Measurements from ENCODE around the gene S1PR2.

S1PR2 gene

GRCh38 chr19:10228920-10229319 is 2.2 kb downstream of the S1PR2 start:
- no peak overlapping the region for H3K4me2 ChIP-seq (ENCODE audit: low read length)
- no peaks in the 10 kb centered on the region for H3K27me3 ChIP-seq (ENCODE audit: control insufficient read depth, insufficient read depth, low read length)
- no peaks in the 10 kb centered on the region for H3K9me3 ChIP-seq (replicated peaks; ENCODE audit: low read length)
- H3K9ac ChIP-seq (ENCODE audit: low read depth, low read length) = no peak overlapping the region
- no peaks in the 10 kb centered on the region for H3K36me3 ChIP-seq (ENCODE audit: insufficient read depth, low read length)
- no peak overlapping the region for H3K4me3 ChIP-seq (ENCODE audit: low read length)
- H3K4me1 ChIP-seq (ENCODE audit: control insufficient read depth, insufficient read depth, low read length) = peaks cover 19% of the 10 kb centered on the region

- Histone ChIP-seq H3K4me3 (ENCODE audit: low read length) (no peak overlapping the region), H3K4me2 (ENCODE audit: low read length) (no peak overlapping the region), H3K9me3 (replicated peaks; ENCODE audit: low read length) (no peaks in the 10 kb centered on the region), H3K4me1 (ENCODE audit: control insufficient read depth, insufficient read depth, low read length) (peaks cover 19% of the 10 kb centered on the region), H3K9ac (ENCODE audit: low read depth, low read length) (no peak overlapping the region), H3K27me3 (ENCODE audit: control insufficient read depth, insufficient read depth, low read length) (no peaks in the 10 kb centered on the region), H3K36me3 (ENCODE audit: insufficient read depth, low read length) (no peaks in the 10 kb centered on the region)
Observed at GRCh38 chr19:10228393-10228792, 2.7 kb downstream of the S1PR2 start.

- no peaks in the 10 kb centered on the region for H3K9me3 ChIP-seq (replicated peaks; ENCODE audit: low read length)
- no peak overlapping the region for H3K9ac ChIP-seq (ENCODE audit: low read depth, low read length)
- H3K4me2 ChIP-seq (ENCODE audit: low read length) = no peak overlapping the region
- peaks cover 19% of the 10 kb centered on the region for H3K4me1 ChIP-seq (ENCODE audit: control insufficient read depth, insufficient read depth, low read length)
- no peaks in the 10 kb centered on the region for H3K27me3 ChIP-seq (ENCODE audit: control insufficient read depth, insufficient read depth, low read length)
- H3K36me3 ChIP-seq (ENCODE audit: insufficient read depth, low read length) = no peaks in the 10 kb centered on the region
- no peak overlapping the region for H3K4me3 ChIP-seq (ENCODE audit: low read length)
Observed at GRCh38 chr19:10227026-10227971, 3.8 kb downstream of the S1PR2 start.

GRCh38 chr19:10226376-10227025 is 4.6 kb downstream of the S1PR2 start:
- Histone ChIP-seq H3K9me3 (replicated peaks; ENCODE audit: low read length) (no peaks in the 10 kb centered on the region), H3K9ac (ENCODE audit: low read depth, low read length) (no peak overlapping the region), H3K4me3 (ENCODE audit: low read length) (no peak overlapping the region), H3K4me2 (ENCODE audit: low read length) (peak overlapping the region; percentile 5), H3K4me1 (ENCODE audit: control insufficient read depth, insufficient read depth, low read length) (peaks cover 19% of the 10 kb centered on the region), H3K36me3 (ENCODE audit: insufficient read depth, low read length) (no peaks in the 10 kb centered on the region), H3K27me3 (ENCODE audit: control insufficient read depth, insufficient read depth, low read length) (no peaks in the 10 kb centered on the region)

GRCh38 chr19:10226021-10226375 is 5.1 kb downstream of the S1PR2 start:
- H3K9ac ChIP-seq (ENCODE audit: low read depth, low read length) = no peak overlapping the region
- H3K36me3 ChIP-seq (ENCODE audit: insufficient read depth, low read length) = no peaks in the 10 kb centered on the region
- H3K4me2 ChIP-seq (ENCODE audit: low read length) = no peak overlapping the region
- H3K4me1 ChIP-seq (ENCODE audit: control insufficient read depth, insufficient read depth, low read length) = peaks cover 19% of the 10 kb centered on the region
- no peaks in the 10 kb centered on the region for H3K9me3 ChIP-seq (replicated peaks; ENCODE audit: low read length)
- no peak overlapping the region for H3K4me3 ChIP-seq (ENCODE audit: low read length)
- H3K27me3 ChIP-seq (ENCODE audit: control insufficient read depth, insufficient read depth, low read length) = no peaks in the 10 kb centered on the region

GRCh38 chr19:10224337-10224736 is 6.8 kb downstream of the S1PR2 start:
- Histone ChIP-seq H3K4me2 (ENCODE audit: low read length) (no peak overlapping the region), H3K9me3 (replicated peaks; ENCODE audit: low read length) (no peaks in the 10 kb centered on the region), H3K36me3 (ENCODE audit: insufficient read depth, low read length) (no peaks in the 10 kb centered on the region), H3K27me3 (ENCODE audit: control insufficient read depth, insufficient read depth, low read length) (no peaks in the 10 kb centered on the region), H3K4me3 (ENCODE audit: low read length) (no peak overlapping the region), H3K4me1 (ENCODE audit: control insufficient read depth, insufficient read depth, low read length) (peaks cover 12% of the 10 kb centered on the region), H3K9ac (ENCODE audit: low read depth, low read length) (no peak overlapping the region)

GRCh38 chr19:10223488-10224213 is 7.5 kb downstream of the S1PR2 start:
- H3K36me3 ChIP-seq (ENCODE audit: insufficient read depth, low read length) = no peaks in the 10 kb centered on the region
- H3K9me3 ChIP-seq (replicated peaks; ENCODE audit: low read length) = no peaks in the 10 kb centered on the region
- H3K9ac ChIP-seq (ENCODE audit: low read depth, low read length) = no peak overlapping the region
- H3K4me3 ChIP-seq (ENCODE audit: low read length) = no peak overlapping the region
- no peak overlapping the region for H3K4me2 ChIP-seq (ENCODE audit: low read length)
- H3K4me1 ChIP-seq (ENCODE audit: control insufficient read depth, insufficient read depth, low read length) = peaks cover 12% of the 10 kb centered on the region
- H3K27me3 ChIP-seq (ENCODE audit: control insufficient read depth, insufficient read depth, low read length) = no peaks in the 10 kb centered on the region

GRCh38 chr19:10222201-10222890 is 8.8 kb downstream of the S1PR2 start:
- H3K36me3 ChIP-seq (ENCODE audit: insufficient read depth, low read length) = no peaks in the 10 kb centered on the region

GRCh38 chr19:10220695-10221094 is 10.4 kb downstream of the S1PR2 start:
- Histone ChIP-seq H3K4me1 (ENCODE audit: control insufficient read depth, insufficient read depth, low read length) (no peaks in the 10 kb centered on the region), H3K4me2 (ENCODE audit: low read length) (no peak overlapping the region), H3K27me3 (ENCODE audit: control insufficient read depth, insufficient read depth, low read length) (no peaks in the 10 kb centered on the region), H3K9ac (ENCODE audit: low read depth, low read length) (no peak overlapping the region), H3K4me3 (ENCODE audit: low read length) (no peak overlapping the region), H3K9me3 (replicated peaks; ENCODE audit: low read length) (no peaks in the 10 kb centered on the region), H3K36me3 (ENCODE audit: insufficient read depth, low read length) (no peaks in the 10 kb centered on the region)

More at GRCh38 chr19:10222201-10222890, 8.8 kb downstream of the S1PR2 start:
- Histone ChIP-seq H3K4me1 (ENCODE audit: control insufficient read depth, insufficient read depth, low read length) (peaks cover 11% of the 10 kb centered on the region), H3K4me3 (ENCODE audit: low read length) (no peak overlapping the region), H3K9ac (ENCODE audit: low read depth, low read length) (no peak overlapping the region), H3K9me3 (replicated peaks; ENCODE audit: low read length) (no peaks in the 10 kb centered on the region), H3K27me3 (ENCODE audit: control insufficient read depth, insufficient read depth, low read length) (no peaks in the 10 kb centered on the region), H3K4me2 (ENCODE audit: low read length) (no peak overlapping the region)

- H3K4me2 ChIP-seq (ENCODE audit: low read length) = no peak overlapping the region
- no peaks in the 10 kb centered on the region for H3K36me3 ChIP-seq (ENCODE audit: insufficient read depth, low read length)
- H3K9ac ChIP-seq (ENCODE audit: low read depth, low read length) = no peak overlapping the region
- H3K4me3 ChIP-seq (ENCODE audit: low read length) = no peak overlapping the region
- no peaks in the 10 kb centered on the region for H3K27me3 ChIP-seq (ENCODE audit: control insufficient read depth, insufficient read depth, low read length)
- no peaks in the 10 kb centered on the region for H3K4me1 ChIP-seq (ENCODE audit: control insufficient read depth, insufficient read depth, low read length)
- H3K9me3 ChIP-seq (replicated peaks; ENCODE audit: low read length) = no peaks in the 10 kb centered on the region
Observed at GRCh38 chr19:10219678-10220077, 11.5 kb downstream of the S1PR2 start.

- no peak overlapping the region for H3K9ac ChIP-seq (ENCODE audit: low read depth, low read length)
- no peaks in the 10 kb centered on the region for H3K4me1 ChIP-seq (ENCODE audit: control insufficient read depth, insufficient read depth, low read length)
- no peaks in the 10 kb centered on the region for H3K9me3 ChIP-seq (replicated peaks; ENCODE audit: low read length)
- H3K27me3 ChIP-seq (ENCODE audit: control insufficient read depth, insufficient read depth, low read length) = no peaks in the 10 kb centered on the region
- H3K36me3 ChIP-seq (ENCODE audit: insufficient read depth, low read length) = no peaks in the 10 kb centered on the region
- H3K4me3 ChIP-seq (ENCODE audit: low read length) = no peak overlapping the region
- H3K4me2 ChIP-seq (ENCODE audit: low read length) = no peak overlapping the region
Observed at GRCh38 chr19:10217085-10217484, 14.0 kb downstream of the S1PR2 start.

Data from skeletal muscle satellite cell (primary cell).